Panc1 (cell line): ENCODE results near the gene CLDN22. TPM values are rescaled to one million over a fixed set of nuclear protein-coding genes. Genes with fewer than 3 reads are reported as not detected.

Experiments used
- ATAC-seq: fragments of 200-7000 bp; cut with Tn5 transposase; 2 replicates; pipeline ENCODE4 v1.9.1; 2020; ENCODE audit warnings: mild to moderate bottlenecking, moderate library complexity
- BruUV-seq: library from RNA; stranded (reverse); fragments of 400-500 nt; replicated peaks from 2 replicates; lab custom pipeline; 2021; lab: Mats Ljungman, UMichigan
- CTCF ChIA-PET: fragments of 300-600 bp; sonication (Branson Sonifier 250); formaldehyde crosslinking; loops from one replicate; lab custom pipeline; 2022; ENCODE audit warnings: antibody characterized with exemption; lab: Charles Lee
- POLR2A ChIA-PET: fragments of 300-600 bp; sonication (Branson Sonifier 250); formaldehyde crosslinking; loops from one replicate; lab custom pipeline; 2022; ENCODE audit warnings: antibody characterized with exemption; lab: Charles Lee
- DNase-seq: peaks from one replicate; pipeline ENCODE4 v3.0.0-alpha.2; 2010; ENCODE audit warnings: low read depth, low spot score
- H3K27ac ChIP-seq: 2 replicates; pipeline ENCODE4 v1.5.1; 2011; ENCODE audit warnings: mild to moderate bottlenecking, low read length, inconsistent platforms
- H3K27me3 ChIP-seq: fragments of 200-500 bp; sonication (Bioruptor generic); 2 replicates; pipeline ENCODE4 v1.6.0; 2014; ENCODE audit warnings: low read length, inconsistent platforms; ENCODE audit not compliant: control insufficient read depth, insufficient read depth
- H3K36me3 ChIP-seq: fragments of 200-500 bp; sonication (Bioruptor generic); 2 replicates; pipeline ENCODE4 v1.5.1; 2014; ENCODE audit warnings: inconsistent platforms, mild to moderate bottlenecking, low read length, moderate library complexity; ENCODE audit not compliant: control insufficient read depth, insufficient read depth
- H3K4me1 ChIP-seq: 2 replicates; pipeline ENCODE4 v1.5.1; 2011; ENCODE audit warnings: inconsistent platforms, mild to moderate bottlenecking, low read length, moderate library complexity; ENCODE audit not compliant: control insufficient read depth, insufficient read depth
- H3K4me3 ChIP-seq, 2 experiments: 2 replicates each; pipeline ENCODE4 v1.5.1; 2011 to 2012; ENCODE audit warnings: low read depth in 2 of 2, low read length in 2 of 2, mild to moderate bottlenecking in 2 of 2, inconsistent platforms in 1 of 2, moderate library complexity in 1 of 2
- H3K9me3 ChIP-seq: fragments of 200-500 bp; sonication (Bioruptor generic); 2 replicates; pipeline ENCODE4 v1.5.1; 2014; ENCODE audit warnings: low read depth, mild to moderate bottlenecking, inconsistent platforms, low read length, moderate library complexity; ENCODE audit not compliant: control insufficient read depth, insufficient read depth
- POLR2AphosphoS5 ChIP-seq: IDR thresholded peaks from 2 replicates; pipeline ENCODE4 v1.6.1; 2012; ENCODE audit warnings: mild to moderate bottlenecking, low read depth, low read length, moderate library complexity
- SIN3A ChIP-seq: IDR thresholded peaks from 2 replicates; pipeline ENCODE4 v1.6.1; 2012; ENCODE audit warnings: low read depth, mild to moderate bottlenecking, low read length, moderate library complexity, borderline replicate concordance; ENCODE audit not compliant: insufficient read depth
- TCF7L2 ChIP-seq: IDR thresholded peaks from 2 replicates; pipeline ENCODE4 v1.6.1; 2011; ENCODE audit warnings: mild to moderate bottlenecking, low read depth, low read length, inconsistent platforms
- in situ Hi-C: cut with HindIII; loops from 2 replicates; pipeline ENCODE4 v1.10.0; 2016; ENCODE audit warnings: low sequenced_read_pairs, low pct_unique_long_range_greater_than_20kb
- intact Hi-C: fragments of 100-400 bp; cut with micrococcal nuclease; formaldehyde crosslinking; loops from one replicate; pipeline ENCODE4 v1.10.0; 2022; ENCODE audit not compliant: unreplicated experiment
- total RNA-seq: library from RNA; stranded (reverse); gene quantifications from one replicate; pipeline ENCODE4 v1.2.1, GENCODE V29; 2021; ENCODE audit not compliant: unreplicated experiment
- TF ChIP-seq, protein P1 (sequence below), 2 experiments: IDR thresholded peaks; 2 replicates each; pipeline ENCODE4 v1.6.1; 2011 to 2012; ENCODE audit warnings: low read depth in 2 of 2, control low read depth in 1 of 2, low read length in 1 of 2, mild to moderate bottlenecking in 1 of 2, moderate library complexity in 1 of 2; ENCODE audit not compliant: insufficient read depth in 1 of 2
- TF ChIP-seq, protein P2 (sequence below): fragments of 450-650 bp; IDR thresholded peaks from 2 replicates; pipeline ENCODE4 v1.5.1; 2017; ENCODE audit warnings: mild to moderate bottlenecking

CLDN22 gene
- total RNA-seq, 1 experiment from 2014 or later = not detected

DNA sequence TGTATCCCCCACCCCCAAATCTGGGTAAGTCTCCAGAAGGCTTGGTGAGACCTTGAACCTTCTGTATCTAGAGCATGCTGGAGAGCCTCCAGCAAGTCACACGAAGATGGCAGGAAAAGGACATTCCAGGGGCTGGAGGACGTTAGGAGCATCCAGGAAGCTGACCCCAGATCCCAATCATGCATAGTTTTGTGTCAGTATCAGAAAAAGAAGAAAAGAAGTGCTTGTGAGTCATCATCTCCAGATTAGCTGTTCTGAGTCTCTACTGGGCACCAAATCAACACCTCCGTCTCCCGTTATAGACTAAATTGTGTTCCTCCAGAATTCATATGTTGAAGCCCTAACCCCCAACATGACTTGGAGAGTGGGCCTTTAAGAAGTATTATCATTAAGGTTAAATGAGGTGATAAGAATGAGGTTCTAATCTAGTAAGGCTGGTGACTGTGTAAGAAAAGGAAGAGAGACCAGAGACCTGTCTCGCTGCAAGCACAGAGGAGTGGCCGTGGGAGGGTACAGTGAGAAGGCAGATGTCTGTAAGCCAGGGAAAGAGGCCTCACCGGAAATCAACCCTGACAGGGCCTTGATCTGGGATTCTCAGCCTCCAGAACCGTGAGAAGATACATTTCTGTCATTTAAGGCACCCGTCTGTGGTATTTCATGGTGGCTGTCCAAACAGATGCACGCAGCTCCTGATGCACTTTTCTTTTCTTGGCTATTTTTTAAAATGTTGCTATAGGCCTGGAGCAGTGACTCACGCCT lies 40.3 kb upstream of the CLDN22 start:
- Histone ChIP-seq H3K36me3 (no peaks in the 10 kb centered on the region), H3K4me1 (no peaks in the 10 kb centered on the region), H3K9me3 (no peaks in the 10 kb centered on the region), H3K27ac (no peak overlapping the region), H3K4me3 (no peak overlapping the region), H3K27me3 (no peaks in the 10 kb centered on the region)
- in situ Hi-C loops = no loop called here
- ChIA-PET POLR2A (no interaction called here), CTCF (no interaction called here)
- TF ChIP-seq, protein P1, sequence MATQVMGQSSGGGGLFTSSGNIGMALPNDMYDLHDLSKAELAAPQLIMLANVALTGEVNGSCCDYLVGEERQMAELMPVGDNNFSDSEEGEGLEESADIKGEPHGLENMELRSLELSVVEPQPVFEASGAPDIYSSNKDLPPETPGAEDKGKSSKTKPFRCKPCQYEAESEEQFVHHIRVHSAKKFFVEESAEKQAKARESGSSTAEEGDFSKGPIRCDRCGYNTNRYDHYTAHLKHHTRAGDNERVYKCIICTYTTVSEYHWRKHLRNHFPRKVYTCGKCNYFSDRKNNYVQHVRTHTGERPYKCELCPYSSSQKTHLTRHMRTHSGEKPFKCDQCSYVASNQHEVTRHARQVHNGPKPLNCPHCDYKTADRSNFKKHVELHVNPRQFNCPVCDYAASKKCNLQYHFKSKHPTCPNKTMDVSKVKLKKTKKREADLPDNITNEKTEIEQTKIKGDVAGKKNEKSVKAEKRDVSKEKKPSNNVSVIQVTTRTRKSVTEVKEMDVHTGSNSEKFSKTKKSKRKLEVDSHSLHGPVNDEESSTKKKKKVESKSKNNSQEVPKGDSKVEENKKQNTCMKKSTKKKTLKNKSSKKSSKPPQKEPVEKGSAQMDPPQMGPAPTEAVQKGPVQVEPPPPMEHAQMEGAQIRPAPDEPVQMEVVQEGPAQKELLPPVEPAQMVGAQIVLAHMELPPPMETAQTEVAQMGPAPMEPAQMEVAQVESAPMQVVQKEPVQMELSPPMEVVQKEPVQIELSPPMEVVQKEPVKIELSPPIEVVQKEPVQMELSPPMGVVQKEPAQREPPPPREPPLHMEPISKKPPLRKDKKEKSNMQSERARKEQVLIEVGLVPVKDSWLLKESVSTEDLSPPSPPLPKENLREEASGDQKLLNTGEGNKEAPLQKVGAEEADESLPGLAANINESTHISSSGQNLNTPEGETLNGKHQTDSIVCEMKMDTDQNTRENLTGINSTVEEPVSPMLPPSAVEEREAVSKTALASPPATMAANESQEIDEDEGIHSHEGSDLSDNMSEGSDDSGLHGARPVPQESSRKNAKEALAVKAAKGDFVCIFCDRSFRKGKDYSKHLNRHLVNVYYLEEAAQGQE (IDR thresholded peaks at IDR 0.05; ENCODE audit: insufficient read depth in 1 of 2, low read depth in 2 of 2, low read length in 1 of 2) = no peak
- TF ChIP-seq POLR2AphosphoS5 (no peak), TCF7L2 (no peak), SIN3A (no peak)
- TF ChIP-seq, protein P2, sequence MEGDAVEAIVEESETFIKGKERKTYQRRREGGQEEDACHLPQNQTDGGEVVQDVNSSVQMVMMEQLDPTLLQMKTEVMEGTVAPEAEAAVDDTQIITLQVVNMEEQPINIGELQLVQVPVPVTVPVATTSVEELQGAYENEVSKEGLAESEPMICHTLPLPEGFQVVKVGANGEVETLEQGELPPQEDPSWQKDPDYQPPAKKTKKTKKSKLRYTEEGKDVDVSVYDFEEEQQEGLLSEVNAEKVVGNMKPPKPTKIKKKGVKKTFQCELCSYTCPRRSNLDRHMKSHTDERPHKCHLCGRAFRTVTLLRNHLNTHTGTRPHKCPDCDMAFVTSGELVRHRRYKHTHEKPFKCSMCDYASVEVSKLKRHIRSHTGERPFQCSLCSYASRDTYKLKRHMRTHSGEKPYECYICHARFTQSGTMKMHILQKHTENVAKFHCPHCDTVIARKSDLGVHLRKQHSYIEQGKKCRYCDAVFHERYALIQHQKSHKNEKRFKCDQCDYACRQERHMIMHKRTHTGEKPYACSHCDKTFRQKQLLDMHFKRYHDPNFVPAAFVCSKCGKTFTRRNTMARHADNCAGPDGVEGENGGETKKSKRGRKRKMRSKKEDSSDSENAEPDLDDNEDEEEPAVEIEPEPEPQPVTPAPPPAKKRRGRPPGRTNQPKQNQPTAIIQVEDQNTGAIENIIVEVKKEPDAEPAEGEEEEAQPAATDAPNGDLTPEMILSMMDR = no peak
- DNase-seq (no peak), ATAC-seq (no peak)
- no TSS peak for BruUV-seq
- intact Hi-C loops = no loop called here

DNA sequence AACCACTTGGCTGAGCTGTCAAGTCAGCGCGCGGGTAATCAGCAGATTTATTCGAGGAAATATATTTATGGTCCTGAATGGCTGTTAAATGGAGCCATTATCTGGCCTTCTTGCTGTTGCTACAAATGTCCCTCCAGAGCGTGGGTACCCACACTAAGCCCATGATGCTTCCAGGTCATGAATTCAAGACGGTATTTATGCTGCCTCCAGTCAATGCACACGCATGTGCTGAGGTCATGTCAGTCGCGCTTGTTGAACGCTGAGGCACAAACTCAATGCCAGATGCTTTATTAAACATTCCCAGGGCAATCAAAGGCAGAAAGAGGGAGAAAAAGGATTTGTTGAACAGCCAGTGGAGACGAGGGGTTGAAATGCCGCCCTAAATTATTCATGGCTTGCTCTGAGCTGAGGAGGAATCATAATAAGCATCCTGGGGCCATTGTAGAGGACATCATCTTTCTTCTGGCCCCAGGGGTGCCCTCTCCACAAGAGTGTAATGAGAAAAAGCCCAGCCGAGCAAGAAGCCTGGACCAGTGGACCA lies 38.2 kb upstream of the CLDN22 start:
- H3K36me3 ChIP-seq = no peaks in the 10 kb centered on the region
- H3K4me1 ChIP-seq = no peaks in the 10 kb centered on the region
- ChIA-PET POLR2A (no interaction called here), CTCF (interaction anchor here (0.5 kb wide), 1 partner anchor 419 kb away, joined by 3 read pairs; no protein-coding TSS in a partner anchor)
- TF ChIP-seq, protein P2 = no peak
- TF ChIP-seq, protein P1 (IDR thresholded peaks at IDR 0.05; ENCODE audit: insufficient read depth in 1 of 2, low read depth in 2 of 2, low read length in 1 of 2) = no peak
- TF ChIP-seq POLR2AphosphoS5 (no peak), SIN3A (no peak)
- H3K4me3 ChIP-seq = no peak overlapping the region
- intact Hi-C loops = no loop called here
- H3K27me3 ChIP-seq = no peaks in the 10 kb centered on the region
- no TSS peak for BruUV-seq
- in situ Hi-C loops = no loop called here
- no peaks in the 10 kb centered on the region for H3K9me3 ChIP-seq
- ATAC-seq = no peak
- H3K27ac ChIP-seq = no peak overlapping the region
- DNase-seq = no peak
